GM21447 (cell line): ENCODE results near the gene KLHL7.
"Not testable (repeated sequence)": the region's sequence is repeated elsewhere in the genome, so short reads cannot be mapped to it uniquely, and the experiment has no call there.

Source experiments
- ATAC-seq: cut with Tn5 transposase; IDR thresholded peaks from one replicate; pipeline ENCODE4 v1.9.1; 2021; ENCODE audit not compliant: unreplicated experiment

The KLHL7 gene

GRCh38 chr7:23106823-23107663 is 1.5 kb downstream of the KLHL7 start:
- no peak for ATAC-seq

GRCh38 chr7:23107781-23108180 is 2.2 kb downstream of the KLHL7 start:
- no peak for ATAC-seq

- no peak for ATAC-seq
Observed at GRCh38 chr7:23108995-23109394, 3.4 kb downstream of the KLHL7 start.

GRCh38 chr7:23109470-23109869 is 3.9 kb downstream of the KLHL7 start:
- ATAC-seq = no peak

GRCh38 chr7:23114896-23115295 is 9.3 kb downstream of the KLHL7 start:
- ATAC-seq = no peak

GRCh38 chr7:23115991-23116390 is 10.4 kb downstream of the KLHL7 start:
- ATAC-seq = no peak

GRCh38 chr7:23117841-23118240 is 12.3 kb downstream of the KLHL7 start:
- no peak for ATAC-seq

- no peak for ATAC-seq
Observed at GRCh38 chr7:23120106-23120505, 14.5 kb downstream of the KLHL7 start.

GRCh38 chr7:23121165-23121564 is 15.6 kb downstream of the KLHL7 start:
- no peak for ATAC-seq

- no peak for ATAC-seq
Observed at GRCh38 chr7:23123007-23123406, 17.4 kb downstream of the KLHL7 start.

GRCh38 chr7:23123465-23123864 is 17.9 kb downstream of the KLHL7 start:
- ATAC-seq = no peak

GRCh38 chr7:23129036-23129435 is 23.5 kb downstream of the KLHL7 start:
- ATAC-seq = no peak

GRCh38 chr7:23131799-23132198 is 26.2 kb downstream of the KLHL7 start:
- not testable (repeated sequence) for ATAC-seq

GRCh38 chr7:23133797-23134196 is 28.2 kb downstream of the KLHL7 start:
- ATAC-seq = no peak

GRCh38 chr7:23135755-23136154 is 30.2 kb downstream of the KLHL7 start:
- ATAC-seq = no peak

- no peak for ATAC-seq
Observed at GRCh38 chr7:23136216-23136615, 30.6 kb downstream of the KLHL7 start.

- no peak for ATAC-seq
Observed at GRCh38 chr7:23157679-23158078, 52.1 kb downstream of the KLHL7 start.

GRCh38 chr7:23158546-23158945 is 53.0 kb downstream of the KLHL7 start:
- no peak for ATAC-seq

- ATAC-seq = no peak
Observed at GRCh38 chr7:23161482-23161881, 55.9 kb downstream of the KLHL7 start.

- ATAC-seq = no peak
Observed at GRCh38 chr7:23164846-23165245, 59.3 kb downstream of the KLHL7 start.

GRCh38 chr7:23165316-23165715 is 59.7 kb downstream of the KLHL7 start:
- ATAC-seq = no peak

- ATAC-seq = no peak
Observed at GRCh38 chr7:23167691-23168090, 62.1 kb downstream of the KLHL7 start.
